Panc1 (cell line): ENCODE data around the gene HACD2. TPM values are rescaled to one million over a fixed set of nuclear protein-coding genes. Genes with fewer than 3 reads are reported as not detected.

Experiments
- ATAC-seq: fragments of 200-7000 bp; cut with Tn5 transposase; 2 replicates; pipeline ENCODE4 v1.9.1; 2020; ENCODE audit warnings: mild to moderate bottlenecking, moderate library complexity
- BruUV-seq: library from RNA; stranded (reverse); fragments of 400-500 nt; replicated peaks from 2 replicates; lab custom pipeline; 2021; lab: Mats Ljungman, UMichigan
- CTCF ChIA-PET: fragments of 300-600 bp; sonication (Branson Sonifier 250); formaldehyde crosslinking; loops from one replicate; lab custom pipeline; 2022; ENCODE audit warnings: antibody characterized with exemption; lab: Charles Lee
- POLR2A ChIA-PET: fragments of 300-600 bp; sonication (Branson Sonifier 250); formaldehyde crosslinking; loops from one replicate; lab custom pipeline; 2022; ENCODE audit warnings: antibody characterized with exemption; lab: Charles Lee
- DNase-seq: peaks from one replicate; pipeline ENCODE4 v3.0.0-alpha.2; 2010; ENCODE audit warnings: low read depth, low spot score
- H3K27ac ChIP-seq: 2 replicates; pipeline ENCODE4 v1.5.1; 2011; ENCODE audit warnings: mild to moderate bottlenecking, low read length, inconsistent platforms
- H3K27me3 ChIP-seq: fragments of 200-500 bp; sonication (Bioruptor generic); 2 replicates; pipeline ENCODE4 v1.6.0; 2014; ENCODE audit warnings: low read length, inconsistent platforms; ENCODE audit not compliant: control insufficient read depth, insufficient read depth
- H3K36me3 ChIP-seq: fragments of 200-500 bp; sonication (Bioruptor generic); 2 replicates; pipeline ENCODE4 v1.5.1; 2014; ENCODE audit warnings: inconsistent platforms, mild to moderate bottlenecking, low read length, moderate library complexity; ENCODE audit not compliant: control insufficient read depth, insufficient read depth
- H3K4me1 ChIP-seq: 2 replicates; pipeline ENCODE4 v1.5.1; 2011; ENCODE audit warnings: inconsistent platforms, mild to moderate bottlenecking, low read length, moderate library complexity; ENCODE audit not compliant: control insufficient read depth, insufficient read depth
- H3K4me3 ChIP-seq, 2 experiments: 2 replicates each; pipeline ENCODE4 v1.5.1; 2011 to 2012; ENCODE audit warnings: low read depth in 2 of 2, low read length in 2 of 2, mild to moderate bottlenecking in 2 of 2, inconsistent platforms in 1 of 2, moderate library complexity in 1 of 2
- H3K9me3 ChIP-seq: fragments of 200-500 bp; sonication (Bioruptor generic); 2 replicates; pipeline ENCODE4 v1.5.1; 2014; ENCODE audit warnings: low read depth, mild to moderate bottlenecking, inconsistent platforms, low read length, moderate library complexity; ENCODE audit not compliant: control insufficient read depth, insufficient read depth
- POLR2AphosphoS5 ChIP-seq: IDR thresholded peaks from 2 replicates; pipeline ENCODE4 v1.6.1; 2012; ENCODE audit warnings: mild to moderate bottlenecking, low read depth, low read length, moderate library complexity
- REST ChIP-seq, 2 experiments: IDR thresholded peaks; 2 replicates each; pipeline ENCODE4 v1.6.1; 2011 to 2012; ENCODE audit warnings: low read depth in 2 of 2, control low read depth in 1 of 2, low read length in 1 of 2, mild to moderate bottlenecking in 1 of 2, moderate library complexity in 1 of 2; ENCODE audit not compliant: insufficient read depth in 1 of 2
- SIN3A ChIP-seq: IDR thresholded peaks from 2 replicates; pipeline ENCODE4 v1.6.1; 2012; ENCODE audit warnings: low read depth, mild to moderate bottlenecking, low read length, moderate library complexity, borderline replicate concordance; ENCODE audit not compliant: insufficient read depth
- TCF7L2 ChIP-seq: IDR thresholded peaks from 2 replicates; pipeline ENCODE4 v1.6.1; 2011; ENCODE audit warnings: mild to moderate bottlenecking, low read depth, low read length, inconsistent platforms
- in situ Hi-C: cut with HindIII; loops from 2 replicates; pipeline ENCODE4 v1.10.0; 2016; ENCODE audit warnings: low sequenced_read_pairs, low pct_unique_long_range_greater_than_20kb
- intact Hi-C: fragments of 100-400 bp; cut with micrococcal nuclease; formaldehyde crosslinking; loops from one replicate; pipeline ENCODE4 v1.10.0; 2022; ENCODE audit not compliant: unreplicated experiment
- total RNA-seq: library from RNA; stranded (reverse); gene quantifications from one replicate; pipeline ENCODE4 v1.2.1, GENCODE V29; 2021; ENCODE audit not compliant: unreplicated experiment
- TF ChIP-seq, protein P1 (sequence below): fragments of 450-650 bp; IDR thresholded peaks from 2 replicates; pipeline ENCODE4 v1.5.1; 2017; ENCODE audit warnings: mild to moderate bottlenecking

Gene HACD2
- total RNA-seq, 1 experiment from 2014 or later, result 58.6 TPM

- POLR2A ChIA-PET, result no interaction called here
- Histone ChIP-seq H3K27me3 (peaks cover 27% of the 10 kb centered on the region), H3K9me3 (no peaks in the 10 kb centered on the region), H3K27ac (no peak overlapping the region), H3K4me1 (no peaks in the 10 kb centered on the region; the same call in 1 of the 2 replicates), H3K4me3 (no peak overlapping the region), H3K36me3 (no peaks in the 10 kb centered on the region)
- CTCF ChIA-PET, result interaction anchor here (0.5 kb wide), 1 partner anchor 34 kb away, joined by 5 read pairs; no protein-coding TSS in a partner anchor
- no peak for TF ChIP-seq POLR2AphosphoS5
- no peak for TF ChIP-seq REST (IDR thresholded peaks at IDR 0.05; ENCODE audit: insufficient read depth in 1 of 2, low read depth in 2 of 2, low read length in 1 of 2)
- TF ChIP-seq TCF7L2, result no peak
- no peak for TF ChIP-seq SIN3A
- TF ChIP-seq, protein P1, sequence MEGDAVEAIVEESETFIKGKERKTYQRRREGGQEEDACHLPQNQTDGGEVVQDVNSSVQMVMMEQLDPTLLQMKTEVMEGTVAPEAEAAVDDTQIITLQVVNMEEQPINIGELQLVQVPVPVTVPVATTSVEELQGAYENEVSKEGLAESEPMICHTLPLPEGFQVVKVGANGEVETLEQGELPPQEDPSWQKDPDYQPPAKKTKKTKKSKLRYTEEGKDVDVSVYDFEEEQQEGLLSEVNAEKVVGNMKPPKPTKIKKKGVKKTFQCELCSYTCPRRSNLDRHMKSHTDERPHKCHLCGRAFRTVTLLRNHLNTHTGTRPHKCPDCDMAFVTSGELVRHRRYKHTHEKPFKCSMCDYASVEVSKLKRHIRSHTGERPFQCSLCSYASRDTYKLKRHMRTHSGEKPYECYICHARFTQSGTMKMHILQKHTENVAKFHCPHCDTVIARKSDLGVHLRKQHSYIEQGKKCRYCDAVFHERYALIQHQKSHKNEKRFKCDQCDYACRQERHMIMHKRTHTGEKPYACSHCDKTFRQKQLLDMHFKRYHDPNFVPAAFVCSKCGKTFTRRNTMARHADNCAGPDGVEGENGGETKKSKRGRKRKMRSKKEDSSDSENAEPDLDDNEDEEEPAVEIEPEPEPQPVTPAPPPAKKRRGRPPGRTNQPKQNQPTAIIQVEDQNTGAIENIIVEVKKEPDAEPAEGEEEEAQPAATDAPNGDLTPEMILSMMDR, result no peak
- ATAC-seq, result no peak
- intact Hi-C loops, result no loop called here
- BruUV-seq, result no TSS peak
- in situ Hi-C loops, result no loop called here
- no peak for DNase-seq
Measured at GRCh38 chr3:123446210-123446609, 138.6 kb downstream of the HACD2 start.

GRCh38 chr3:123445702-123446101 lies 139.2 kb downstream of the HACD2 start:
- no peak for ATAC-seq
- no peak overlapping the region for H3K4me3 ChIP-seq
- H3K36me3 ChIP-seq, result no peaks in the 10 kb centered on the region
- ChIA-PET CTCF (no interaction called here), POLR2A (no interaction called here)
- in situ Hi-C loops (no loop called here), intact Hi-C loops (no loop called here)
- H3K27ac ChIP-seq, result no peak overlapping the region
- TF ChIP-seq, protein P1, result no peak
- TF ChIP-seq POLR2AphosphoS5, result no peak
- no peak for TF ChIP-seq SIN3A
- TF ChIP-seq REST (IDR thresholded peaks at IDR 0.05; ENCODE audit: insufficient read depth in 1 of 2, low read depth in 2 of 2, low read length in 1 of 2), result no peak
- TF ChIP-seq TCF7L2, result no peak
- DNase-seq, result no peak
- no peaks in the 10 kb centered on the region; the same call in 1 of the 2 replicates for H3K4me1 ChIP-seq
- H3K27me3 ChIP-seq, result peaks cover 22% of the 10 kb centered on the region
- H3K9me3 ChIP-seq, result no peaks in the 10 kb centered on the region
- no TSS peak for BruUV-seq
